Epithelial cell of esophagus (primary cell): ENCODE data around the gene GSTCD.

Experiments
- DNase-seq: peaks from one replicate; pipeline ENCODE4 v3.0.0; 2010; ENCODE audit warnings: low read depth
- H3K4me3 ChIP-seq: 2 replicates; pipeline ENCODE4 v1.5.1; 2011; ENCODE audit warnings: mild to moderate bottlenecking, low read length, control low read depth
- TF ChIP-seq, protein P1 (sequence below): IDR thresholded peaks from 2 replicates; pipeline ENCODE4 v1.5.1; 2011; ENCODE audit warnings: low read depth, mild to moderate bottlenecking, low read length, control low read depth, inconsistent platforms; ENCODE audit not compliant: insufficient read depth; ENCODE audit errors: missing control alignments

Gene GSTCD

DNA sequence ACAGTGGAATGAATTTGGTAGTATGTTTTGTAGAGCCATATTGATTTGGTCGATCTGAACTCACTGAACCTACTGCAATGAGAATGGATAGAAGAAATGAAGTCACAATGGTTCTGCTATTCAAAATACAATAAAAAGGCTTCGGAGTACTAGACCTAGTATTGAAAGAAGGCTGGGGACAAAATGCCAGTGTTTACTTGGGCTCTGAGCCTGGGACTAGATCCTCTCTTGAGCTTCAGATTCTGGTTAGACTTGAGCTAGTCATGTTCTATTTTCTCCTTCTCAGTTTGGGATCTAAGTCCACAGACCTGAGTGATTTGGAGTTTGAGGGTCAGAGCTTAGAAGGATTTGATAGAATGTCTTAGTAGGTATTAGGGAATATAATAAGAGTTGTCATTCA lies 10.0 kb upstream of the GSTCD start:
- no peak overlapping the region for H3K4me3 ChIP-seq
- no peak for DNase-seq
- TF ChIP-seq, protein P1, sequence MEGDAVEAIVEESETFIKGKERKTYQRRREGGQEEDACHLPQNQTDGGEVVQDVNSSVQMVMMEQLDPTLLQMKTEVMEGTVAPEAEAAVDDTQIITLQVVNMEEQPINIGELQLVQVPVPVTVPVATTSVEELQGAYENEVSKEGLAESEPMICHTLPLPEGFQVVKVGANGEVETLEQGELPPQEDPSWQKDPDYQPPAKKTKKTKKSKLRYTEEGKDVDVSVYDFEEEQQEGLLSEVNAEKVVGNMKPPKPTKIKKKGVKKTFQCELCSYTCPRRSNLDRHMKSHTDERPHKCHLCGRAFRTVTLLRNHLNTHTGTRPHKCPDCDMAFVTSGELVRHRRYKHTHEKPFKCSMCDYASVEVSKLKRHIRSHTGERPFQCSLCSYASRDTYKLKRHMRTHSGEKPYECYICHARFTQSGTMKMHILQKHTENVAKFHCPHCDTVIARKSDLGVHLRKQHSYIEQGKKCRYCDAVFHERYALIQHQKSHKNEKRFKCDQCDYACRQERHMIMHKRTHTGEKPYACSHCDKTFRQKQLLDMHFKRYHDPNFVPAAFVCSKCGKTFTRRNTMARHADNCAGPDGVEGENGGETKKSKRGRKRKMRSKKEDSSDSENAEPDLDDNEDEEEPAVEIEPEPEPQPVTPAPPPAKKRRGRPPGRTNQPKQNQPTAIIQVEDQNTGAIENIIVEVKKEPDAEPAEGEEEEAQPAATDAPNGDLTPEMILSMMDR: no peak

DNA sequence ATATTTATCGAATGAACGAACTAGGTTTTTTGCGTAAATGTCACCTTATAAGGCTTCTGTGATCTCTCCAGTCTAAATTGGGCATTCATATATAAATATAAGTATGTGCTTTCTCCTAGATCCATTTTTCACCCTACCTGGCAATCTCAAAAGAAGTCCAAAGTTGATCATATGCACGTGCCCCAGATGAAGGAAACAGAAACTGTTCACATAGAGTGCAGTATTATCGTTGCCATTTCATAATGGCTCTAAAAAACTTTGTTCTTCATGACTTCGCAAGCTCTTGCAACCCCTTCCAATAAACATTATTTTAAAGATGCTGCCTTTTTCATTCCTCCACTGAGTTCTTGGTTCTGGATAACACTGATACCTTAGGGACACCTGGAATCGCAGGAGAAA lies 803 bp upstream of the GSTCD start:
- DNase-seq: no peak
- TF ChIP-seq, protein P1: no peak
- peak overlapping the region; percentile 90 for H3K4me3 ChIP-seq

DNA sequence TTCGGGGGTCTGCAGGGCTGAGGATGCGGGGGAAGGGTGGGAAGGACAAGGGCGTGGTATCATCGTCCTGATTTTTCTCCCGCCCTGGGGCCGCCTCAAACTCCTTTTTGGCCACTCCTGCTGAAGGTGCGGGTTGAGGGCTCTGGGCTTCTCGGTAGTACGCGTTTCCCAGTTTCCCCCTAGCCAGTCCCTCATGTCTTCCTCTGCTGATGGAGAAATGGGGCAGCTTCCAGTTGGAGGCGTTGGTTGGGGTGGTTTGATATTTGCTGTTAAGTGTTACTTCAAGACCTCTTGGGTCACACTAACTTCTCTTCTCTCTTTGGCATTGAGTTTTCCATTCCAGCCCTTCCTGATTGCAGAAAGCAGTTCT lies 482 bp downstream of the GSTCD start:
- peak overlapping the region; percentile 90 for H3K4me3 ChIP-seq
- TF ChIP-seq, protein P1: no peak
- DNase-seq: peak; percentile 45

DNA sequence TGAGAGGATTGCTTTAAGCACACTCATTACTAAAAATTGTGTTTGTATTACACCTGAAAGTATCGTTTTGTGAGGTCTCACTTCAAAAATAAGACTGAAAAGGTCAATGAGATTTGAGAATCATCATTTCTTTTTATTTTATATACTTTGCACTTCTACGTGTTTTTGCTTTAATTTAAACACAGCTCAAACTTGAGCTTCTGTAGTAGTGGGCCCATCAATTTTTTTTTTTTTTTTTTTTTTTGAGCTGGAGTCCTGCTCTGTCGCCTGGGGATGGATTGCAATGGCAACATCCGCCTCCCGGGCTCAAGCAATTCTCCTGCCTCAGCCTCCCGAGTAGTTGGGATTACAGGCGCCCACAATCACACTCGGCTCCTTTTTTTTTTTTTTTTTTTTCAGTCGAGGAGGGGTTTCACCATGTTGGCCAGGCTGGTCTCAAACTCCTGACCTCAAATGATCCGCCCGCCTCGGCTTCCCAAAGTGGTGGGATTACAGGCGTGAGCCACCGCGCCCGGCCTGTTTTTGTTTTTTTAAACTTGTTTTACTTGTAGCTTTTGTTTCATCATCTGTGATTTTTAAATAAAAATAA lies 1.5 kb downstream of the GSTCD start:
- DNase-seq: no peak
- TF ChIP-seq, protein P1: no peak
- H3K4me3 ChIP-seq: peak overlapping the region; percentile 90

DNA sequence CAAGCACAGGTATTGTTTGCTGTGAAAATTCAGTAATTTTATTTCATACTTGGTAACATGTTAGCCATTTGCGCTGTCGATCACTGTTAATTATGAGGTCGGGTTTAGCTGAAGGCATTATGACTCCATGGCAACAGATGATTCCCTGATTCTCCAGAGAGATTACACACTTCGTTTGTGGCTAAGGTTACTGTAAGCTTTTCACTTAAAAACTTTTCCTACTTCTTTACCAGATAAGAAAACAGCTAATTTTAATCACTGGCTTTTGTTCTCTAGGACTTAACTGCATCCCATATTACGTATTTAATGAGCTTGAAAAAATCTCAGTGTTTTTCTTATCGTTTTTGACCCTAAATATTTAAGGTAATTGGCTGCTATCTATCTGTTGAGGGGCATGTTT lies 2.1 kb downstream of the GSTCD start:
- TF ChIP-seq, protein P1: no peak
- peak; percentile 13 for DNase-seq
- no peak overlapping the region for H3K4me3 ChIP-seq

DNA sequence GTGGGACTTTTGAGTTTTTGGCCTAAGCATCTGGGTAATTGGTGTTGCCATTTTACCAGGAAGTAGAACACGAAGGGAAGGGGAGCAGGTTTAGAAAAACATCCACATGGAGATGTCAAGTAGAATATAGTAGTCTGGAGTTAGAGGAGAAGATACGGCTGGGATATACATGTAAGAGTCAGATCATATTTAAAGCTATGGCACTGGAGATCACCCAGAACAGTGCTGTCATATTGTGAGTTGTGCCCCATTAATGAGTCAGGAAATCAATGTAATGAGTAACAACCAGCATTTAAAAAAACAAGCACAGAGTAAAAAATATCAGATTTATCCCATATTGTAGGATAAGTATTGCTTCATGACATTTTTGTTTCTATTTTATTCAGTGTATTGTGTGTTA lies 4.2 kb downstream of the GSTCD start:
- TF ChIP-seq, protein P1: no peak
- peak; percentile 48 for DNase-seq
- H3K4me3 ChIP-seq: no peak overlapping the region

DNA sequence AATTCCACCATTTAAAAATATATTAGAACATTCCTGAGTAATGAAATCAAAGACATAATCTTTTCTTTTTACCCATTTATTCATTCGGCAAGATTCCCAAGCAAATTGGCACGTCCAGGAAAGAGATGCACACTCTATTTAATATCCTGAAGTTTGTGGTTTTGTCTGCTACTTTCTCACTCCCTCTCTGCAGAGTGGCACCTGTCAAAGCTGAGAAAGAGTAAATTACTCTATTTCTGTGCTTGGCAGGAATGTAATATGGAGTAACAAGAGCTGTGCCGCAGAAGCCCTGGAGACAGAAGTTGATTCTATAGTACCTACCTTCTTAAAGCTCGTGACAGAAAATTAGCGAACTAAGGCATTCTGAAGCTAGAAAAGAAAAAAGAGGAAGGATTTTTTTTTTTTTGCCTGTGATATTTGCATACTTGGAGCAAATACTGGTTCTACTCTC lies 5.5 kb downstream of the GSTCD start:
- peak; percentile 9 for DNase-seq
- TF ChIP-seq, protein P1: no peak
- no peak overlapping the region for H3K4me3 ChIP-seq
